ENCODE measurements around the gene BRAF.
A peak's percentile ranks its signal among the peaks of the same experiment; 100 is the strongest.

The BRAF gene

GRCh38 chr7:140896996-140897395 lies 27.7 kb downstream of the BRAF start:
- Histone ChIP-seq H3K27ac (no peak overlapping the region), H3K9me3 (no peaks in the 10 kb centered on the region), H3K36me3 (no peaks in the 10 kb centered on the region), H3K4me3 (ENCODE audit: low read depth in 1 of 2, low read length in 1 of 2) (no peak overlapping the region), H3K4me1 (ENCODE audit: control insufficient read depth in 1 of 2, insufficient read depth in 1 of 2, low read depth in 1 of 2, low read length in 1 of 2) (no peaks in the 10 kb centered on the region), H3K27me3 (no peaks in the 10 kb centered on the region)
- TF ChIP-seq CTCF (IDR thresholded peaks at IDR 0.05), result no peak

GRCh38 chr7:140889645-140890044 lies 35.1 kb downstream of the BRAF start:
- no peak overlapping the region for H3K4me3 ChIP-seq (ENCODE audit: low read depth in 1 of 2, low read length in 1 of 2)
- no peak overlapping the region for H3K27ac ChIP-seq
- H3K36me3 ChIP-seq, result no peaks in the 10 kb centered on the region
- no peaks in the 10 kb centered on the region for H3K27me3 ChIP-seq
- H3K9me3 ChIP-seq, result no peaks in the 10 kb centered on the region
- H3K4me1 ChIP-seq (ENCODE audit: control insufficient read depth in 1 of 2, insufficient read depth in 1 of 2, low read depth in 1 of 2, low read length in 1 of 2), result peaks cover 20 to 51% of the 10 kb centered on the region in 2 experiments
- no peak for TF ChIP-seq CTCF (IDR thresholded peaks at IDR 0.05)

GRCh38 chr7:140889150-140889549 lies 35.6 kb downstream of the BRAF start:
- Histone ChIP-seq H3K4me1 (ENCODE audit: control insufficient read depth in 1 of 2, insufficient read depth in 1 of 2, low read depth in 1 of 2, low read length in 1 of 2) (peaks cover 20 to 51% of the 10 kb centered on the region in 2 experiments), H3K27me3 (no peaks in the 10 kb centered on the region), H3K4me3 (ENCODE audit: low read depth in 1 of 2, low read length in 1 of 2) (no peak overlapping the region), H3K27ac (no peak overlapping the region), H3K36me3 (no peaks in the 10 kb centered on the region), H3K9me3 (no peaks in the 10 kb centered on the region)
- no peak for TF ChIP-seq CTCF (IDR thresholded peaks at IDR 0.05)

GRCh38 chr7:140888087-140888486 lies 36.6 kb downstream of the BRAF start:
- Histone ChIP-seq H3K4me3 (ENCODE audit: low read depth in 1 of 2, low read length in 1 of 2) (no peak overlapping the region), H3K36me3 (no peaks in the 10 kb centered on the region), H3K27ac (no peak overlapping the region), H3K4me1 (ENCODE audit: control insufficient read depth in 1 of 2, insufficient read depth in 1 of 2, low read depth in 1 of 2, low read length in 1 of 2) (peaks cover 20 to 51% of the 10 kb centered on the region in 2 experiments), H3K27me3 (no peaks in the 10 kb centered on the region), H3K9me3 (no peaks in the 10 kb centered on the region)
- TF ChIP-seq CTCF (IDR thresholded peaks at IDR 0.05), result no peak

GRCh38 chr7:140885735-140886334 lies 38.9 kb downstream of the BRAF start:
- Histone ChIP-seq H3K4me3 (ENCODE audit: low read depth in 1 of 2, low read length in 1 of 2) (no peak overlapping the region), H3K27me3 (no peaks in the 10 kb centered on the region), H3K27ac (peak overlapping the region; percentile 79), H3K9me3 (no peaks in the 10 kb centered on the region), H3K4me1 (ENCODE audit: control insufficient read depth in 1 of 2, insufficient read depth in 1 of 2, low read depth in 1 of 2, low read length in 1 of 2) (peaks cover 20 to 49% of the 10 kb centered on the region in 2 experiments), H3K36me3 (no peaks in the 10 kb centered on the region)
- no peak for TF ChIP-seq CTCF (IDR thresholded peaks at IDR 0.05)
